Measurements from ENCODE around the gene ZNF148.

ZNF148 gene

GRCh38 chr3:125220727-125221429 lies 154.2 kb downstream of the ZNF148 start:
- no peak for DNase-seq

DNA sequence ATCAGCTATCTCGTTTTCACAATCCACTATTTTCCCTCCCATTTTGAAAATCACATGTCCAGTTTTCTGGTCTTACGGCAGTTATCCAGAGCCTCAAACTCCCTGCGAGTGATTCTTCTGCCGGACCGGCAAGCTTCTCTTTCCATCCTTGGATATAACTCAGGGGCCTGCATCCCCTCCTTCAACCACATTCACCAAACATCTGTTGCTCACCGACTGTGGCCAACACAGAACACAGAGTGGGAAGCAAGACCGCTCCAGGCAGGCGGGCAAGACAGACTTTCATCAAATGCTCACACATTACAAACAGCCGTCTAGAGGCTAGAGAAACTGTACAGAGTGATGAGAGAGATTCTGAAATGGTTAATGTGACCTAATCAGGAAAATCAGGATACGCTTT lies 154.9 kb downstream of the ZNF148 start:
- no peak for DNase-seq
- no peak for TF ChIP-seq GATA1 (IDR thresholded peaks at IDR 0.05; ENCODE audit: low read depth, low read length)
- no peak for TF ChIP-seq POLR2A (IDR thresholded peaks at IDR 0.05; ENCODE audit: low read length)

More at GRCh38 chr3:125220727-125221429, 154.2 kb downstream of the ZNF148 start:
- no peak for TF ChIP-seq GATA1 (IDR thresholded peaks at IDR 0.05; ENCODE audit: low read depth, low read length)
- no peak for TF ChIP-seq POLR2A (IDR thresholded peaks at IDR 0.05; ENCODE audit: low read length)

DNA sequence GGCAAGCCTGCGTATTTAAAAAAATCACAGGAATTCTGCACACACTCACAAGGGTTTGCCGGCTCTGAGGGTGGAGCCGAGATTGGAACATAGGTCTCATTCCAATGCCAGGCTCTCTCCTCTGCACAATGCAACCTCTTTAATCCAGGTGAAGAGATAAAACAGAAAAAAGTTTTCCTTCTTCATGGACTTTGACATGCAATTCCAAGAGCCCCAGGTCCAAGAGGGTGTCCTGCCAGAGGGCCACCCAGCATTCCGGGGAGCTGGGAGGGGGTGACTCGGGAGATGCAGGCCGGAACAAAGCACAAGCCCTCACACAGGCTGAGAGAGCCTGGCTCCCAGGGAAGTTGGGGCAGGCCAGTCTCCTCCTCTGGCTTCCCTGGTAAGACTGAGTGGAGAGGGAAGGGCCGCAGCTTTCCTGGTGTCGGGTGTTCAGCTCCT lies 155.8 kb downstream of the ZNF148 start:
- no peak for TF ChIP-seq GATA1 (IDR thresholded peaks at IDR 0.05; ENCODE audit: low read depth, low read length)
- no peak for DNase-seq

DNA sequence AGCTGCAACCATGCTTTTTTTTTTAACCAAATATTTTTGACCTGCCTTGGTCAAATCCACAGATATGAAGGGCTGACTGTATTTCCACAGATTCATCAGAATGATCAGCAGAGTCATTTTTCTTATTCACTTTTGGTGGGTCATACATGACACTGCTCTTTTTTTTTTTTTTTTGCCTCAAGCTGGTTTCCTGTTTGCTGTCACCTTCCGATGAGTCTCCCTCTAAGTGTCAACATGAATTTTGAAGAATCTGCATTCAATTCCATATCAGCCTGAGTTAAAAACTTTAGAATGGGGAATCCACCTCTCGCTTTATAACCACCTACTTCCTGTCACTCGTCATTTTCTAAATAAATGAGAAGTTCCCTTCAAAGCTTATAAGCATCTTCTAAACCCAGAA lies 160.4 kb downstream of the ZNF148 start:
- TF ChIP-seq GATA1 (IDR thresholded peaks at IDR 0.05; ENCODE audit: low read depth, low read length) (no peak), POLR2A (IDR thresholded peaks at IDR 0.05; ENCODE audit: low read length) (no peak)
- peak in 1 of 2 experiments; percentile 28 for DNase-seq

DNA sequence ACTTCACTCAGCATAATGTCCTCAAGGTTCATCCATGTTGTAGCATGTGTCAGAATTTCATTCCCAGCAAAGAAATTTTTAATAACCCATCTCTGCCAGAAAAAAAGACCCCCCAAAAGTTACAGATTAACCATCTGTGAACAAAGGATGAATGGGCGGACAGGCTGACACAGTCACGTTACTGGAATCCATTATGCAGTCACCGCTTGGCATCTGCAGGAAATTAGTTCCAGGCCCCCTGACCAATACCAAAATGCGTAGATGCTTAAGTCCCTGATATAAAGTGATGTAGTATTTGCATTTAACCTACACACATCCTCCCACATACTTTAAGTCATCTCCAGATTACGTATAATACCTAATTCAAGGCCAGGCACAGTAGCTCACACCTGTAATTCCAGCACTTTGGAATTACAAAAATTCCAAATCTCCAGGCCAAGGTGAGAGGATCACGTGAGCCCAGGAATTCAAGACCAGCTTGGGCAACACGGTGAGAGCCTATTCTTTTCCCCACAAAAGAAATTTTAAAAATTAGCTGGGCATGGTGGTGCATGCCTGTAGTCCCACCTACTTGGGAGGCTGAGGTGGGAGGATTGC lies 161.1 kb downstream of the ZNF148 start:
- DNase-seq, result no peak
- no peak for TF ChIP-seq POLR2A (IDR thresholded peaks at IDR 0.05; ENCODE audit: low read length)
- no peak for TF ChIP-seq GATA1 (IDR thresholded peaks at IDR 0.05; ENCODE audit: low read depth, low read length)

GRCh38 chr3:125213364-125213755 lies 161.8 kb downstream of the ZNF148 start:
- no peak for TF ChIP-seq POLR2A (IDR thresholded peaks at IDR 0.05; ENCODE audit: low read length)
- no peak for TF ChIP-seq GATA1 (IDR thresholded peaks at IDR 0.05; ENCODE audit: low read depth, low read length)
- no peak for DNase-seq

DNA sequence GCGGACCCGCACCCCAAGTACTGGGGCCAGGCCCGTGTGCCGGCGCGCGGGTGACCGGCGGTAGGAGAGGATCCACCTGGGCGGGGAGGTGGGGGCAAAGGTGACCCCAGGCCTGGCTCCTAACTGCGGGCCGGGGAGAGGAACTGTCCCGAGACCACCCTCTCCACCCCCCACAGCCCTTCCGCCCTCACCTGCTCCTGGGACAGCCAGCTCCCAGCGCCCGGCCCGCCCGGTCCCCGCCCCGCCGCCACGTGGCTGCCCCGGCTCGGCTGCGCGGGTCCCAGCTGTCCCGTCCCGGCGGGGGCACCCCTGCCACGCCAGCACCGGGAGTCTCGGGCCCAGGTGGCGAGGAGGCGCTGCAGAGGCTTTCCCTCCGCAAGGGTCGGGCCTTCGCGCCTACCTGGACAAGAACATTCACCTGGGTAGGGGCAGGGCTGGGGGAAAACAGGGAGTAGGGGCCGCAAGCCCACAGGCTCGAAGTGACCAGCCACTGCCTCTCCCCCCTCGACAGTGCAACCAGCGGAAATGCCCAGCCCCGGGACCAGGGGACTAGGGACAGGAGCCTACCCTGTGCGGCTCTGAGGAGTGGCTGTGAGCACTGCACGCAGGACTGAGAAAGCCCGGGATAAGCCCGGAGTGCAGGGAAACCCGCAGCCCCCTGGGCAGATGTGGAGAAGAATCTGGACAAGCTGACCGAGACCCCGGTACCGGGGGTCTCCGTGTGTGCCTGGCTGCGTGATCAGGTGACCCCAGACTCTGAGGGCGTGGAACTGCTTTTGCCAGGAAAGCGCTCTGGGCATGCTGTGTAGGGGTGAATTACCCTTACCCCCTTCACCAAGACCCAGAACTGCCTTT lies 162.4 kb downstream of the ZNF148 start, which contains the start of gene SLC12A8:
TSS of gene SLC12A8 (minus strand) at position 240 of the 855 bp plus-strand sequence. CDS start 1,399 bp downstream, outside the sequence.
- TF ChIP-seq POLR2A (IDR thresholded peaks at IDR 0.05; ENCODE audit: low read length) (no peak), GATA1 (IDR thresholded peaks at IDR 0.05; ENCODE audit: low read depth, low read length) (no peak)
- no peak for DNase-seq

DNA sequence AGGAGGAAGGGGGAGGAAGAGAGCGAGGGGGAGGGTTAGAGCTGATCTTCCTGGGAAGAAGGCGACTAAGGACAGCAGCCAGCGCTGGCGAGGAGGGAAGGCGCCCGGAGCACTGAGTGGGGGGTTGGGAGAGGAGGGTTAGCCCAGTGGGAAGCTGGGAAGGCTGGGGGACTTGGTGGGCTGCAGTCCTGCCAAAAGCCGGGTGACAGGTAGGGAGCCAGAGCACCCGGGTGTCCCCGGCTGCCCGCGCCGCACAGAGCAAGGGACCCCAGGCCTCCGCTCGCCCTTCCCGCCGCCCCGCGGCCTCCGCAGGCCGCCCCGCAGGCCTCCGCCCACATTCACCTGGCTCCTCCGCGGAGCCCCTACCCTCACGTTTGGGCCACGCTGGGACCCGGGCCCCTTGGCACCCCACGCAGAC lies 163.0 kb downstream of the ZNF148 start:
- TF ChIP-seq GATA1 (IDR thresholded peaks at IDR 0.05; ENCODE audit: low read depth, low read length), result no peak
- no peak for TF ChIP-seq POLR2A (IDR thresholded peaks at IDR 0.05; ENCODE audit: low read length)
- DNase-seq, result no peak

GRCh38 chr3:125211523-125212090 lies 163.5 kb downstream of the ZNF148 start:
- no peak for DNase-seq
- no peak for TF ChIP-seq POLR2A (IDR thresholded peaks at IDR 0.05; ENCODE audit: low read length)
- no peak for TF ChIP-seq GATA1 (IDR thresholded peaks at IDR 0.05; ENCODE audit: low read depth, low read length)

DNA sequence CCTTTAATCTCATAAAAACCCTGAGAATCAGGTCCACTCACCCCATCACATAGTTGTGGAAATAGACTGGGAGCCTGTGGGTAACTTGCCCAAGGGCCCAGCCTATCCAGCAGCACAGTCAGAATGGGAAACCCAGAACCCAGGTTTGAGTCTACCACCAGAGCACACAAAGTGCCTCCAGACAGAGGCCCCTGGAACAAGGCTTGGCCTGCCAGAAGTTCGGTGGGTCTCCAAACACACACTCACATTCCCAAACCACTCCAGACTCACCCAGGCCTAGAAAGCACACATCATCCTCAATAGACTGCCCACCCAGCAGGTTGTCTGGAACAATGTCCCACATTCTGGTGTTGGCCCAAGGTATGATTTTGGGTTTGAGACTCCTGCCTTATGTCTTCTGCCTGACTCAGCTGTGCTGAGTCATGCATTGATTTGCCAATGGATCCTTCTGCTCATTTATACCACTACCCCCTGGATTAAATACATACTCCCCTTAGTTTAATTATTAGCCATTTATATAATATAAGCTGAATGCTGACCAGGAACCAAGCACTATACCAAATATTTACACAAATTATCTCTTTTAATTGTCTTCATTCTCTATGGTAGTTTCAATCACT lies 167.1 kb downstream of the ZNF148 start:
- no peak for DNase-seq
- TF ChIP-seq GATA1 (IDR thresholded peaks at IDR 0.05; ENCODE audit: low read depth, low read length) (no peak), POLR2A (IDR thresholded peaks at IDR 0.05; ENCODE audit: low read length) (no peak)

DNA sequence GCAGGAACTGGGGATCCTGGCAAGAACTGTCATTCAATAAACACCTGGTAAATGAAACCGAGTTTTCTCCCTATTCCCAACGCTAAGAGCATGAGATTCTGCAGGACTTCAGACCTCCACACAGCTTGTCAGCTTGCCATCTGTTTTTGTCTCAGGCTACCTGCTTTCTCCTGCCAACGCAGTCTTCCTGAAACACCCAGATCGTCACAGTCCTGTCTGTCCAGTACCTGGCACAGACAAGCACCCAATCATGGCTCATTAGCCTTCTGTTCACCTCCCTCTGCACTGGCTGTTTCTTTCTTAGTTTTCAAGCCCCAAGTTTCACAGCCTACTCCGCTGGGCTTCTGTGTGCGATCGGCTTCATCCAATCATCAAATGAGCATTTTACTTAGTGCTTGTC lies 167.6 kb downstream of the ZNF148 start:
- no peak for TF ChIP-seq GATA1 (IDR thresholded peaks at IDR 0.05; ENCODE audit: low read depth, low read length)
- TF ChIP-seq POLR2A (IDR thresholded peaks at IDR 0.05; ENCODE audit: low read length), result no peak
- no peak for DNase-seq

GRCh38 chr3:125206934-125207333 lies 168.2 kb downstream of the ZNF148 start:
- TF ChIP-seq GATA1 (IDR thresholded peaks at IDR 0.05; ENCODE audit: low read depth, low read length), result no peak
- TF ChIP-seq POLR2A (IDR thresholded peaks at IDR 0.05; ENCODE audit: low read length), result no peak
- DNase-seq, result no peak

- no peak for TF ChIP-seq GATA1 (IDR thresholded peaks at IDR 0.05; ENCODE audit: low read depth, low read length)
- no peak for TF ChIP-seq POLR2A (IDR thresholded peaks at IDR 0.05; ENCODE audit: low read length)
- no peak for DNase-seq
Measured at GRCh38 chr3:125203731-125204130, 171.4 kb downstream of the ZNF148 start.

Data from erythroblast (primary cell).